ENCODE data around the gene SC5D. TPM values are rescaled to one million over a fixed set of nuclear protein-coding genes. Genes with fewer than 3 reads are reported as not detected.

The SC5D gene
- total and polyA plus RNA-seq, 12 donors, result 18.3 to 317 (median 42.6) TPM

GRCh38 chr11:121344824-121345223 lies 52.3 kb downstream of the SC5D start:
- intact Hi-C loops (cut with DNase I), result no loop called here
- Histone ChIP-seq H3K4me1 (replicated peaks in 1 of 2) (no peaks in the 10 kb centered on the region), H3K36me3 (replicated peaks in 1 of 2) (no peaks in the 10 kb centered on the region), H3K9me3 (replicated peaks in 1 of 3) (no peaks in the 10 kb centered on the region), H3K27ac (no peak overlapping the region), H3K27me3 (no peaks in the 10 kb centered on the region), H3K4me3 (no peak overlapping the region)
- TF ChIP-seq POLR2A (IDR thresholded peaks at IDR 0.05) (no peak), CTCF (IDR thresholded peaks at IDR 0.05) (no peak)
- no peak for DNase-seq

DNA sequence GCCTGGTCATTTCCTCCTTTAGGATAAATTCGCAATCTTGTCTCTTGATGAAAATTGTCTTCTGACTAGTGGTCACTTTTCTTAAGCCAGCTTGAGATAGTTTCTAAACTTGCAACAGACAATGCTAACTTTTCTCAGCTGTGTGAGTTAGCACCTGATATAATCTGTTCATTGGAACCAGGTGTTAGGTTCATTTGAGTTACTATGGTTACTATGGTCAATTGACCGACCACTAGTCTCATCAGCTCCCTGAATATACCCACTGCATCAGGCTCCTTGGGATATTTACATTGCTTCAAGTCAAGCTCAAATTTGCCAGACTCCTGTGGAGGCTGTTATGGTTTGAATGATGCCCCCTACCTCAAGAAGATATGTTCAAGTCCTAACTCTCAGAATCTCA lies 54.5 kb downstream of the SC5D start:
- TF ChIP-seq POLR2A (IDR thresholded peaks at IDR 0.05) (no peak), CTCF (IDR thresholded peaks at IDR 0.05) (no peak)
- Histone ChIP-seq H3K27ac (no peak overlapping the region), H3K4me1 (replicated peaks in 1 of 2) (no peaks in the 10 kb centered on the region), H3K27me3 (no peaks in the 10 kb centered on the region), H3K4me3 (no peak overlapping the region), H3K9me3 (replicated peaks in 1 of 3) (no peaks in the 10 kb centered on the region), H3K36me3 (replicated peaks in 1 of 2) (no peaks in the 10 kb centered on the region)
- WGBS, 4 donors, result 88 to 92% (median 91%) methylated on average over 2 of the region's 2 CpGs
- no peak for DNase-seq
- intact Hi-C loops (cut with DNase I), result no loop called here

- Histone ChIP-seq H3K27me3 (no peaks in the 10 kb centered on the region), H3K4me1 (replicated peaks in 1 of 2) (no peaks in the 10 kb centered on the region), H3K9me3 (replicated peaks in 1 of 3) (no peaks in the 10 kb centered on the region), H3K36me3 (replicated peaks in 1 of 2) (no peaks in the 10 kb centered on the region), H3K4me3 (no peak overlapping the region), H3K27ac (no peak overlapping the region)
- intact Hi-C loops (cut with DNase I), result no loop called here
- DNase-seq, result no peak
- TF ChIP-seq POLR2A (IDR thresholded peaks at IDR 0.05) (no peak), CTCF (IDR thresholded peaks at IDR 0.05) (no peak)
- WGBS, 4 donors, result 43 to 47% (median 45%) methylated on average over 5 of the region's 5 CpGs
Measured at GRCh38 chr11:121347813-121348212, 55.2 kb downstream of the SC5D start.

- 52 to 58% (median 56%) methylated on average over 7 of the region's 7 CpGs for WGBS, 4 donors
- no peak for DNase-seq
- TF ChIP-seq POLR2A (IDR thresholded peaks at IDR 0.05), result no peak
- no peak for TF ChIP-seq CTCF (IDR thresholded peaks at IDR 0.05)
- no peaks in the 10 kb centered on the region for H3K4me1 ChIP-seq (replicated peaks in 1 of 2)
- no peaks in the 10 kb centered on the region for H3K9me3 ChIP-seq (replicated peaks in 1 of 3)
- H3K27me3 ChIP-seq, result no peaks in the 10 kb centered on the region
- no peaks in the 10 kb centered on the region for H3K36me3 ChIP-seq (replicated peaks in 1 of 2)
- H3K27ac ChIP-seq, result no peak overlapping the region
- no peak overlapping the region for H3K4me3 ChIP-seq
- intact Hi-C loops (cut with DNase I), result no loop called here
Measured at GRCh38 chr11:121348220-121348875, 55.8 kb downstream of the SC5D start.

All from adrenal gland (tissue), 12 donors.